ENCODE results near the gene DBNDD1. TPM values are rescaled to one million over a fixed set of nuclear protein-coding genes. Genes with fewer than 3 reads are reported as not detected.

DBNDD1 gene
- total and polyA plus RNA-seq, 2 donors (not counting 1 experiment from before 2014, with no cell fraction given), result 3.1 to 72.1 TPM

GRCh38 chr16:90015586-90016338 is 3.5 kb downstream of the DBNDD1 start:
- intact Hi-C loops (cut with micrococcal nuclease), result loop anchor here (5.0 to 10.0 kb wide), 2 partner anchors 68 to 91 kb away; partner anchors contain the start of genes DEF8 and TUBB3
- 91% methylated on average over 19 of the region's 19 CpGs for WGBS (ENCODE audit: insufficient coverage)
- Mint-ChIP-seq H3K4me1 (peaks cover 51% of the 10 kb centered on the region), H3K27me3 (peaks cover 10% of the 10 kb centered on the region), H3K4me3 (no peak overlapping the region), H3K9me3 (ENCODE audit: insufficient read depth) (no peaks in the 10 kb centered on the region), H3K27ac (no peak overlapping the region)
- H3K9me3 ChIP-seq (ENCODE audit: control extremely low read depth in 1 of 3, control insufficient read depth in 2 of 3, insufficient read depth in 1 of 3, low read length in 2 of 3), result peaks cover 0 to 10% (median 3%) of the 10 kb centered on the region in 3 donors
- H2AFZ ChIP-seq (ENCODE audit: insufficient read depth, low read depth, low read length, poor library complexity, severe bottlenecking), result no peak overlapping the region
- ATAC-seq (ENCODE audit: low read depth) (no peak), DNase-seq (no peak)
- H3K4me2 ChIP-seq (replicated peaks; ENCODE audit: low read depth, low read length, poor library complexity, severe bottlenecking), result no peak overlapping the region
- peaks cover 6% of the 10 kb centered on the region for H3K79me2 ChIP-seq (ENCODE audit: control insufficient read depth, insufficient read depth, low read length)
- H3K36me3 ChIP-seq (replicated peaks in 1 of 2; ENCODE audit: control extremely low read depth in 1 of 2, control insufficient read depth in 1 of 2, extremely low read depth in 1 of 2, insufficient read depth in 2 of 2, low read length in 1 of 2), result no peaks in the 10 kb centered on the region
- no peak for TF ChIP-seq CTCF (IDR thresholded peaks at IDR 0.05)
- no peak for TF ChIP-seq EZH2 (IDR thresholded peaks at IDR 0.05; ENCODE audit: borderline replicate concordance, insufficient read depth, low read depth, low read length, poor library complexity, severe bottlenecking)
- peaks cover 37 to 47% of the 10 kb centered on the region in 2 donors for H3K4me1 ChIP-seq (ENCODE audit: control insufficient read depth in 2 of 2, insufficient read depth in 2 of 2, low read length in 2 of 2)
- H3K9ac ChIP-seq (ENCODE audit: low read length), result no peak overlapping the region
- no peak overlapping the region for H3K4me3 ChIP-seq (ENCODE audit: control extremely low read depth in 1 of 5, extremely low read depth in 1 of 5, insufficient read depth in 1 of 5, low read depth in 2 of 5, low read length in 4 of 5)
- CTCF ChIA-PET, result no interaction called here
- H3K27me3 ChIP-seq (replicated peaks in 1 of 4; ENCODE audit: control extremely low read depth in 1 of 4, control insufficient read depth in 3 of 4, insufficient read depth in 4 of 4, low read length in 3 of 4), result peaks cover 0 to 12% (median 4%) of the 10 kb centered on the region in 4 experiments
- POLR2A ChIA-PET, result no interaction called here
- peaks cover 11% of the 10 kb centered on the region for H4K20me1 ChIP-seq (ENCODE audit: control insufficient read depth, insufficient read depth, low read length, poor library complexity, severe bottlenecking)
- no peak overlapping the region for H3K27ac ChIP-seq (ENCODE audit: low read length in 2 of 2)
